Sigmoid colon (tissue), 7 donors: Measurements from ENCODE around the gene NFIC. TPM values are rescaled to one million over a fixed set of nuclear protein-coding genes. Genes with fewer than 3 reads are reported as not detected.

ENCODE experiments used
- DNase-seq: peaks from one replicate; pipeline ENCODE4 v3.0.0-alpha.2; 2019
- H3K27ac ChIP-seq, 4 donors: fragments of 200-600 bp; sonication (generic); one replicate each; pipeline ENCODE4 v1.5.1; 2016 to 2019; ENCODE audit warnings: mild to moderate bottlenecking in 1 of 4
- H3K27me3 ChIP-seq, 3 donors: fragments of 200-600 bp; sonication (generic); one replicate each; pipeline ENCODE4 v1.5.1; 2019; ENCODE audit warnings: mild to moderate bottlenecking in 1 of 3
- H3K36me3 ChIP-seq, 4 donors: fragments of 200-600 bp; sonication (generic); one replicate each; pipeline ENCODE4 v1.5.1; 2016 to 2019
- H3K4me1 ChIP-seq, 4 donors: fragments of 200-600 bp; sonication (generic); one replicate each; pipeline ENCODE4 v1.5.1; 2017 to 2019
- H3K4me3 ChIP-seq, 4 donors: fragments of 200-600 bp; sonication (generic); one replicate each; pipeline ENCODE4 v1.5.1; 2017 to 2019; ENCODE audit warnings: mild to moderate bottlenecking in 2 of 4, moderate library complexity in 1 of 4
- H3K9me3 ChIP-seq, 4 donors: fragments of 200-600 bp in 3 of 4; sonication (generic) in 3 of 4; one replicate each; pipeline versions ENCODE4 v1.5.1 to v1.6.1; 2013 to 2019
- EP300 ChIP-seq, 4 donors: sonication (generic); formaldehyde crosslinking; IDR thresholded peaks; one replicate each; pipeline ENCODE4 v1.6.1; 2017; ENCODE audit warnings: antibody characterized with exemption in 4 of 4
- POLR2A ChIP-seq, 2 donors: fragments of 450-650 bp; IDR thresholded peaks; one replicate each; pipeline ENCODE4 v1.6.1; 2016; ENCODE audit warnings: antibody characterized with exemption in 2 of 2, mild to moderate bottlenecking in 2 of 2, moderate library complexity in 2 of 2
- POLR2AphosphoS5 ChIP-seq, 4 donors: sonication (generic); formaldehyde crosslinking; IDR thresholded peaks; one replicate each; pipeline ENCODE4 v1.6.1; 2017; ENCODE audit warnings: antibody characterized with exemption in 4 of 4
- WGBS, 2 donors: extraction: QIAGEN DNeasy Blood & Tissue Kit; methylation state at CpG; one replicate each; pipeline ENCODE4 v1.1.7; 2013; 5-methylcytosine and 5-hydroxymethylcytosine counted together
- intact Hi-C: fragments of 100-400 bp; cut with DNase I; formaldehyde crosslinking; loops from one replicate; pipeline ENCODE4 v1.15.1; 2023
- polyA plus RNA-seq, 3 donors: library from polyadenylated mRNA; stranded (reverse); fragments of 200-250 nt; gene quantifications; one replicate each; pipeline ENCODE4 v1.2.3, GENCODE V29; 2013
- total RNA-seq, 4 donors: library from RNA; depleted of rRNA; stranded (reverse); fragments of >200 nt; gene quantifications; one replicate each; pipeline ENCODE4 v1.1.0, GENCODE V29; 2016
- TF ChIP-seq, protein P1 (sequence below), 4 experiments: fragments of 450-650 bp in 3 of 4; fragments of 200-600 bp in 1 of 4; IDR thresholded peaks; one replicate each; pipeline ENCODE4 v1.5.1; 2016 to 2019; ENCODE audit warnings: antibody characterized with exemption in 4 of 4, mild to moderate bottlenecking in 3 of 4, moderate library complexity in 2 of 4
- donor health status: healthy with polysubstance abuse.
- donor health status: Bipolar disorder and iron deficiency.
- donor health status: healthy.

The NFIC gene
- total and polyA plus RNA-seq, 7 donors = 9.0 to 114 (median 63.2) TPM

GRCh38 chr19:3363841-3364500 lies 2.4 kb upstream of the NFIC start:
- Histone ChIP-seq H3K4me1 (peaks cover 0 to 59% (median 53%) of the 10 kb centered on the region in 4 donors), H3K27ac (peak overlapping the region; percentile 98 to 100 (median 100)), H3K9me3 (no peaks in the 10 kb centered on the region), H3K4me3 (no peak overlapping the region), H3K27me3 (no peaks in the 10 kb centered on the region), H3K36me3 (no peaks in the 10 kb centered on the region)
- no peak for DNase-seq
- 71 to 76% methylated on average over 16 of the region's 16 CpGs for WGBS, 2 donors
- TF ChIP-seq, protein P1, sequence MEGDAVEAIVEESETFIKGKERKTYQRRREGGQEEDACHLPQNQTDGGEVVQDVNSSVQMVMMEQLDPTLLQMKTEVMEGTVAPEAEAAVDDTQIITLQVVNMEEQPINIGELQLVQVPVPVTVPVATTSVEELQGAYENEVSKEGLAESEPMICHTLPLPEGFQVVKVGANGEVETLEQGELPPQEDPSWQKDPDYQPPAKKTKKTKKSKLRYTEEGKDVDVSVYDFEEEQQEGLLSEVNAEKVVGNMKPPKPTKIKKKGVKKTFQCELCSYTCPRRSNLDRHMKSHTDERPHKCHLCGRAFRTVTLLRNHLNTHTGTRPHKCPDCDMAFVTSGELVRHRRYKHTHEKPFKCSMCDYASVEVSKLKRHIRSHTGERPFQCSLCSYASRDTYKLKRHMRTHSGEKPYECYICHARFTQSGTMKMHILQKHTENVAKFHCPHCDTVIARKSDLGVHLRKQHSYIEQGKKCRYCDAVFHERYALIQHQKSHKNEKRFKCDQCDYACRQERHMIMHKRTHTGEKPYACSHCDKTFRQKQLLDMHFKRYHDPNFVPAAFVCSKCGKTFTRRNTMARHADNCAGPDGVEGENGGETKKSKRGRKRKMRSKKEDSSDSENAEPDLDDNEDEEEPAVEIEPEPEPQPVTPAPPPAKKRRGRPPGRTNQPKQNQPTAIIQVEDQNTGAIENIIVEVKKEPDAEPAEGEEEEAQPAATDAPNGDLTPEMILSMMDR (IDR thresholded peaks at IDR 0.05) = no peak
- TF ChIP-seq POLR2AphosphoS5 (IDR thresholded peaks at IDR 0.05) (no peak), EP300 (IDR thresholded peaks at IDR 0.05) (peak in 1 of 4 donors; percentile 49), POLR2A (IDR thresholded peaks at IDR 0.05) (no peak)
- intact Hi-C loops = no loop called here

GRCh38 chr19:3364501-3364858 lies 1.9 kb upstream of the NFIC start:
- Histone ChIP-seq H3K4me1 (peaks cover 0 to 58% (median 54%) of the 10 kb centered on the region in 4 donors), H3K27ac (peak overlapping the region; percentile 98 to 100 (median 100)), H3K36me3 (no peaks in the 10 kb centered on the region), H3K4me3 (no peak overlapping the region), H3K9me3 (no peaks in the 10 kb centered on the region), H3K27me3 (no peaks in the 10 kb centered on the region)
- no peak for DNase-seq
- 78 to 81% methylated on average over 4 of the region's 4 CpGs for WGBS, 2 donors
- TF ChIP-seq POLR2AphosphoS5 (IDR thresholded peaks at IDR 0.05) (no peak), POLR2A (IDR thresholded peaks at IDR 0.05) (peak in 1 of 2 donors; percentile 11), EP300 (IDR thresholded peaks at IDR 0.05) (no peak)
- TF ChIP-seq, protein P1 (IDR thresholded peaks at IDR 0.05) = no peak
- intact Hi-C loops = no loop called here

DNA sequence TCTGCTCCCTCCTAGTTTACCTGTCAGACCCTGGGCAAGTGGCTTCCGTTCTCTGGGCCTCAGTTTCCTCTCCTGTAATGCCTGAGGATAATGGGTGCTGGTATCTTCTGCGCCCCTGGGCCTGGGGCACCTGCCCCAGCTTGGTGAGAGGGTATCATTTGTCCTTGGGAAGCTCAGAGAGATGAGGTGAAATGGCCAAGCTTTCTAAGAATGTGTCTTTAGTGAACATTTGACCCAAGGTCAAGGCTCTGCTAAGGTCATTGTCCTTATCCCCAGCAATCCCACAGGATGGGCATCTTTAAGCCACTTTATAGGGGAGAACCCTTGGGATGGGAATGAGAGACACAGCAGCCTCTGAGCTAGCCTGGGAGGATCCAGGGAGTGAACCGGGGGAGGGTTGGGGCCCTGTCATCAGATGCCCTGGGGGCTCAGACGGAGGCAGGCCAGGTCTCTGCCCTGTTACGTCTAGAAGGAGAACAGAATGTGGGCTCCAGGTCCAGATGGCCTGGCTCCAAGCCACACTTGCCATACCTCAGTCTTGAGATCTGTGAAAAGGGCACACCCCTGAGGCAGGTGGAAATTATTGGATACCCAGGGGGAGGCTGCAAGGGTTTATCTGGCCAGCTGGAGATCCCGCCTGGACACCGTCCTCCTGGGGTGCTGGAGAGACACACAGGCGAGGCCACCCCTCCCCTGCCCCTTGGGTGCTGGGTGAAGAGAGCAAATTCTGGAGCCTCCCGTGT lies 1.1 kb upstream of the NFIC start:
- Histone ChIP-seq H3K4me1 (peaks cover 0 to 65% (median 58%) of the 10 kb centered on the region in 4 donors), H3K27ac (peak overlapping the region; percentile 98 to 100 (median 100)), H3K36me3 (no peaks in the 10 kb centered on the region), H3K27me3 (no peaks in the 10 kb centered on the region), H3K9me3 (no peaks in the 10 kb centered on the region), H3K4me3 (peak overlapping the region; percentile 97 to 100 (median 99))
- 40 to 45% methylated on average over 9 of the region's 9 CpGs for WGBS, 2 donors
- TF ChIP-seq EP300 (IDR thresholded peaks at IDR 0.05) (peak in 3 of 4 donors; percentile 32 to 95 (median 83)), POLR2A (IDR thresholded peaks at IDR 0.05) (peak in 1 of 2 donors; percentile 24), POLR2AphosphoS5 (IDR thresholded peaks at IDR 0.05) (peak; percentile 39 to 80 (median 69))
- TF ChIP-seq, protein P1 (IDR thresholded peaks at IDR 0.05) = no peak
- peak; percentile 94 for DNase-seq
- intact Hi-C loops = loop anchor here (5.0 kb wide), 1 partner anchor 87 kb away; no protein-coding TSS in a partner anchor

GRCh38 chr19:3366753-3367627 lies 607 bp downstream of the NFIC start:
- WGBS, 2 donors = 1% methylated on average over 65 of the region's 65 CpGs
- H3K4me1 ChIP-seq = peaks cover 0 to 71% (median 62%) of the 10 kb centered on the region in 4 donors

More at GRCh38 chr19:3366753-3367627, 607 bp downstream of the NFIC start:
- TF ChIP-seq, protein P1 (IDR thresholded peaks at IDR 0.05) = no peak
- peak in 1 of 4 donors; percentile 34 for TF ChIP-seq EP300 (IDR thresholded peaks at IDR 0.05)
- peak; percentile 33 to 61 (median 54) for TF ChIP-seq POLR2AphosphoS5 (IDR thresholded peaks at IDR 0.05)
- TF ChIP-seq POLR2A (IDR thresholded peaks at IDR 0.05) = no peak
- Histone ChIP-seq H3K27ac (peak overlapping the region; percentile 98 to 100 (median 100)), H3K4me3 (peak overlapping the region; percentile 97 to 100 (median 99)), H3K9me3 (no peaks in the 10 kb centered on the region), H3K36me3 (no peaks in the 10 kb centered on the region), H3K27me3 (no peaks in the 10 kb centered on the region)
- intact Hi-C loops = loop anchor here (2.0 to 5.0 kb wide), 2 partner anchors 62 to 85 kb away; no protein-coding TSS in a partner anchor
- peak; percentile 86 for DNase-seq
